Measurements from ENCODE around the gene PROCR.

DNA sequence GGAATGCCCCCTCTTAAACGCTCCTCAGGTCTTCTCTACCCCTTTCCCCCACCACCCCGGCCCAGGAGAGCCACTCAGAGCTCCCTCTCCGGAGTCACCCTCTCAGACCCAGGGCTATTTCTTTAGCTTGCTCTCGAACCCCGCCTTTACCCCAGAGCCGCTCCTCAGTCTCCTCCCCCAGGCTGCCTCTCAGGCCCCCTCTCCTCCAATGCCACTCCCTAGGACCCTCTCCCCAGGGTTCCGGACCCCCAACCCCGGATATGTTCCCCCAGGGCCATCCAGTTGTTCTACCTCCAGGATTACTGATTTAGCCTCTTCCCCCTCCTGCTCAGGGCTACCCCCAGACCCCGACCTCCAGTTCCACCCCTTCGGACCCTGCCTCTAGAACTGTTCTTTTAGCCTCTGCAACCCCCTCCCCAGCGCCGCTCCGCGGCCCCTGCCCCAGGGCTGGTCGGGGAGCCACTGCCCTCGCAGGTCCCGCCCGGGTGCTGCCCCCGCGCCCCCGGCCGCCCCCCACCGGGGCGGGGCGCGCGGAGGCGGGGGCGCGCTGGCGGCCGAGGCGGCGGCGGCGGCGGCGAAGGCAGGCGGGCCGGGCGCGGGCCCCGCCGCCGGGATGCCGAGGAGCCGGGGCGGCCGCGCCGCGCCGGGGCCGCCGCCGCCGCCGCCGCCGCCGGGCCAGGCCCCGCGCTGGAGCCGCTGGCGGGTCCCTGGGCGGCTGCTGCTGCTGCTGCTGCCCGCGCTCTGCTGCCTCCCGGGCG, 54.4 kb downstream of the PROCR start, which contains the start of gene MMP24:
- TF ChIP-seq POLR2A (IDR thresholded peaks at IDR 0.05): no peak
- TF ChIP-seq, protein P1, sequence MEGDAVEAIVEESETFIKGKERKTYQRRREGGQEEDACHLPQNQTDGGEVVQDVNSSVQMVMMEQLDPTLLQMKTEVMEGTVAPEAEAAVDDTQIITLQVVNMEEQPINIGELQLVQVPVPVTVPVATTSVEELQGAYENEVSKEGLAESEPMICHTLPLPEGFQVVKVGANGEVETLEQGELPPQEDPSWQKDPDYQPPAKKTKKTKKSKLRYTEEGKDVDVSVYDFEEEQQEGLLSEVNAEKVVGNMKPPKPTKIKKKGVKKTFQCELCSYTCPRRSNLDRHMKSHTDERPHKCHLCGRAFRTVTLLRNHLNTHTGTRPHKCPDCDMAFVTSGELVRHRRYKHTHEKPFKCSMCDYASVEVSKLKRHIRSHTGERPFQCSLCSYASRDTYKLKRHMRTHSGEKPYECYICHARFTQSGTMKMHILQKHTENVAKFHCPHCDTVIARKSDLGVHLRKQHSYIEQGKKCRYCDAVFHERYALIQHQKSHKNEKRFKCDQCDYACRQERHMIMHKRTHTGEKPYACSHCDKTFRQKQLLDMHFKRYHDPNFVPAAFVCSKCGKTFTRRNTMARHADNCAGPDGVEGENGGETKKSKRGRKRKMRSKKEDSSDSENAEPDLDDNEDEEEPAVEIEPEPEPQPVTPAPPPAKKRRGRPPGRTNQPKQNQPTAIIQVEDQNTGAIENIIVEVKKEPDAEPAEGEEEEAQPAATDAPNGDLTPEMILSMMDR (IDR thresholded peaks at IDR 0.05): no peak

Measured in right lobe of liver (tissue), 4 donors.